ENCODE data around the gene NUDT8. TPM values are rescaled to one million over a fixed set of nuclear protein-coding genes. Genes with fewer than 3 reads are reported as not detected.
"Not testable (repeated sequence)": the region's sequence is repeated elsewhere in the genome, so short reads cannot be mapped to it uniquely, and the experiment has no call there.

Gene NUDT8
- total RNA-seq, 6 experiments from 2014 or later: 12.7 to 31.4 (median 18.3) TPM

- Histone ChIP-seq H3K36me3 (no peaks in the 10 kb centered on the region), H3K9me3 (no peaks in the 10 kb centered on the region), H3K4me3 (no peak overlapping the region), H3K27ac (no peak overlapping the region), H3K4me1 (peaks cover 0 to 30% (median 14%) of the 10 kb centered on the region in 4 donors), H3K27me3 (no peaks in the 10 kb centered on the region)
- no peak for TF ChIP-seq CTCF (IDR thresholded peaks at IDR 0.05)
- TF ChIP-seq POLR2A (IDR thresholded peaks at IDR 0.05): no peak
- DNase-seq: peak; percentile 19 to 53 (median 49)
- ATAC-seq: no peak
- intact Hi-C loops (cut with DNase I): no loop called here
- WGBS (ENCODE audit: insufficient coverage, low coverage, low lambda C conversion rate, missing lambda C conversion rate): 91% methylated on average over 4 of the region's 15 CpGs
Measured at GRCh38 chr11:67627812-67628624, 1.7 kb downstream of the NUDT8 start.

- H3K36me3 ChIP-seq: no peaks in the 10 kb centered on the region
- peaks cover 0 to 24% (median 11%) of the 10 kb centered on the region in 4 donors for H3K4me1 ChIP-seq
- H3K4me3 ChIP-seq: no peak overlapping the region
- H3K27me3 ChIP-seq: no peaks in the 10 kb centered on the region
- intact Hi-C loops (cut with DNase I): no loop called here
- WGBS (ENCODE audit: insufficient coverage, low coverage, low lambda C conversion rate, missing lambda C conversion rate): 100% methylated on average over 1 of the region's 6 CpGs
- ATAC-seq: no peak
- TF ChIP-seq CTCF (IDR thresholded peaks at IDR 0.05): no peak
- TF ChIP-seq POLR2A (IDR thresholded peaks at IDR 0.05): no peak
- H3K27ac ChIP-seq: no peak overlapping the region
- H3K9me3 ChIP-seq: no peaks in the 10 kb centered on the region
- peak; percentile 17 to 44 (median 40) for DNase-seq
Measured at GRCh38 chr11:67627441-67627811, 2.3 kb downstream of the NUDT8 start.

GRCh38 chr11:67626970-67627369, 2.8 kb downstream of the NUDT8 start:
- Histone ChIP-seq H3K4me3 (no peak overlapping the region), H3K27ac (no peak overlapping the region), H3K9me3 (no peaks in the 10 kb centered on the region), H3K4me1 (peaks cover 0 to 20% (median 9%) of the 10 kb centered on the region in 4 donors), H3K36me3 (no peaks in the 10 kb centered on the region), H3K27me3 (no peaks in the 10 kb centered on the region)
- 95% methylated on average over 3 of the region's 10 CpGs for WGBS (ENCODE audit: insufficient coverage, low coverage, low lambda C conversion rate, missing lambda C conversion rate)
- ATAC-seq: no peak
- peak in 1 of 3 donors; percentile 38 for DNase-seq
- intact Hi-C loops (cut with DNase I): no loop called here
- TF ChIP-seq POLR2A (IDR thresholded peaks at IDR 0.05) (no peak), CTCF (IDR thresholded peaks at IDR 0.05) (no peak)

- 80% methylated on average over 5 of the region's 10 CpGs for WGBS (ENCODE audit: insufficient coverage, low coverage, low lambda C conversion rate, missing lambda C conversion rate)
- H3K4me3 ChIP-seq; intact Hi-C loops (cut with DNase I); H3K27ac ChIP-seq; ATAC-seq; H3K36me3 ChIP-seq; DNase-seq; H3K9me3 ChIP-seq; H3K27me3 ChIP-seq: not testable (repeated sequence)
- H3K4me1 ChIP-seq: peaks cover 0 to 13% (median 6%) of the 10 kb centered on the region in 4 donors
Measured at GRCh38 chr11:67626131-67626833, 3.5 kb downstream of the NUDT8 start.

- WGBS (ENCODE audit: insufficient coverage, low coverage, low lambda C conversion rate, missing lambda C conversion rate): 100% methylated on average over 1 of the region's 1 CpG
Measured at GRCh38 chr11:67623795-67624194, 5.9 kb downstream of the NUDT8 start.

GRCh38 chr11:67622905-67623304, 6.8 kb downstream of the NUDT8 start:
- H3K4me3 ChIP-seq; H3K27me3 ChIP-seq; H3K9me3 ChIP-seq; ATAC-seq; H3K27ac ChIP-seq; H3K36me3 ChIP-seq; H3K4me1 ChIP-seq; intact Hi-C loops (cut with DNase I): not testable (repeated sequence)
- DNase-seq: peak in 2 of 3 donors; percentile 46 to 54
- 78% methylated on average over 4 of the region's 7 CpGs for WGBS (ENCODE audit: insufficient coverage, low coverage, low lambda C conversion rate, missing lambda C conversion rate)

More at GRCh38 chr11:67623795-67624194, 5.9 kb downstream of the NUDT8 start:
- H3K4me1 ChIP-seq; DNase-seq; H3K27me3 ChIP-seq; H3K36me3 ChIP-seq; ATAC-seq; H3K9me3 ChIP-seq; H3K27ac ChIP-seq; intact Hi-C loops (cut with DNase I); H3K4me3 ChIP-seq: not testable (repeated sequence)

- ATAC-seq; H3K36me3 ChIP-seq; H3K27ac ChIP-seq; intact Hi-C loops (cut with DNase I); H3K9me3 ChIP-seq; H3K4me1 ChIP-seq; H3K27me3 ChIP-seq; H3K4me3 ChIP-seq; DNase-seq: not testable (repeated sequence)
- 57% methylated on average over 3 of the region's 3 CpGs for WGBS (ENCODE audit: insufficient coverage, low coverage, low lambda C conversion rate, missing lambda C conversion rate)
Measured at GRCh38 chr11:67621928-67622327, 7.8 kb downstream of the NUDT8 start.

GRCh38 chr11:67620621-67621020, 9.1 kb downstream of the NUDT8 start:
- H3K27me3 ChIP-seq; intact Hi-C loops (cut with DNase I); DNase-seq; H3K9me3 ChIP-seq; H3K4me3 ChIP-seq; ATAC-seq; H3K27ac ChIP-seq; H3K36me3 ChIP-seq; H3K4me1 ChIP-seq: not testable (repeated sequence)
- no CpG with 5 or more reads among the region's 13 CpGs for WGBS (ENCODE audit: insufficient coverage, low coverage, low lambda C conversion rate, missing lambda C conversion rate)
